Measurements from ENCODE around the gene PON3. TPM values are rescaled to one million over a fixed set of nuclear protein-coding genes. Genes with fewer than 3 reads are reported as not detected.

PON3 gene
- total and polyA plus RNA-seq, 2 of the 8 experiments (the other 6 are each of a cell fraction or from before 2014, with no cell fraction given) = not detected

DNA sequence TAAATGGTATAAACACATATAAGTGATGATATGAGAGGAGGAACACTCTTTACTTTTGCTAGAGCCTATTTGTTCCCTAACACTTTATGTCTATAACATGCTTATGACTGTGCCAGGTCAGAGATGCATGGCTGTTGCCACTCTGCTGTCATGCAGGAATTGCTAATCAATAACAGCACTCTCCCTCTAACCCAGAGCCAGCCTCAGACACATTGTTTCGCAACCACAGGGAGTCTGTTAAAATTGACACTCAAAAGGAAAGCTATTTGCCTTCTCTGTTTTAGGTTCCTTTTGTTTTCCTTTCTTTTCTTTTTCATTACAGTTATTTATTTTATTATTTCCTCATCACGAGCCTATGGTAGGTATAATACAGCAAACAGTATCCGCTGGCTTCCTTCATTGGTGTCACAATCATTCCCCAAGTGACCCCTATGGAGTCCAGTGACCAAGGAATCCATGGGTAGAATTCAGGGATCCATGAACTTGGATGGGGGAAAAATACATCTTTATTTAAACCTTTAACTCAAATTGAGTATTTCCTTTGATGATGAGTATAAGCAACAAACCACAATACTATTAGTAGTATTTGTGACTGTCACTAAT lies 31.8 kb upstream of the PON3 start:
- Histone ChIP-seq H3K9ac (replicated peaks in 1 of 4; ENCODE audit: extremely low read depth in 1 of 4, low read depth in 3 of 4, low read length in 3 of 4) (no peak overlapping the region), H2BK20ac (ENCODE audit: low read length) (no peak overlapping the region), H3K36me3 (ENCODE audit: control insufficient read depth in 2 of 4, insufficient read depth in 4 of 4, low read length in 3 of 4) (no peaks in the 10 kb centered on the region), H3K14ac (ENCODE audit: insufficient read length) (no peak overlapping the region), H3K23me2 (ENCODE audit: low read depth, low read length) (no peaks in the 10 kb centered on the region), H4K8ac (ENCODE audit: extremely low read depth, insufficient read depth, low read length) (no peak overlapping the region), H3K9me3 (ENCODE audit: insufficient read depth in 2 of 2, low read depth in 1 of 2, low read length in 1 of 2) (peaks cover 0 to 5% of the 10 kb centered on the region in 2 experiments; a peak in 1 of 4 replicates), H4K91ac (replicated peaks; ENCODE audit: insufficient read length, low read length) (no peak overlapping the region), H2AK5ac (ENCODE audit: low read depth, low read length) (no peak overlapping the region), H3K18ac (ENCODE audit: extremely low read depth, low read length) (no peak overlapping the region), H2BK12ac (ENCODE audit: low read depth, low read length) (no peak overlapping the region), H2BK5ac (ENCODE audit: low read depth, low read length) (no peak overlapping the region), H2BK15ac (ENCODE audit: low read length) (no peak overlapping the region), H3K27me3 (replicated peaks in 1 of 4; ENCODE audit: control insufficient read depth in 3 of 4, extremely low read depth in 1 of 4, insufficient read depth in 3 of 4, low read length in 3 of 4) (peaks cover 0 to 1% (median 0%) of the 10 kb centered on the region in 4 experiments; a peak in 1 of 7 replicates), H3K4ac (replicated peaks; ENCODE audit: insufficient read length, low read depth, low read length) (no peak overlapping the region), H2AFZ (ENCODE audit: low read length) (no peak overlapping the region), H3K79me1 (ENCODE audit: low read depth, low read length) (no peaks in the 10 kb centered on the region; the same call in 1 of the 2 replicates), H2BK120ac (replicated peaks; ENCODE audit: low read depth, low read length) (no peak overlapping the region), H3K4me1 (replicated peaks in 1 of 4; ENCODE audit: control insufficient read depth in 3 of 4, insufficient read depth in 4 of 4, low read length in 3 of 4) (peaks cover 0 to 12% (median 4%) of the 10 kb centered on the region in 4 experiments; a peak in 4 of 7 replicates), H3K4me2 (ENCODE audit: insufficient read depth in 1 of 2, low read depth in 2 of 2, low read length in 2 of 2) (peak overlapping the region; percentile 24 to 47), H3K23ac (ENCODE audit: insufficient read length) (no peak overlapping the region), H3K4me3 (ENCODE audit: extremely low read depth in 1 of 4, insufficient read depth in 2 of 4, low read depth in 3 of 4, low read length in 4 of 4) (no peak overlapping the region), H3K79me2 (ENCODE audit: control insufficient read depth in 1 of 2, insufficient read depth in 2 of 2, low read length in 2 of 2) (peaks cover 0 to 11% of the 10 kb centered on the region in 2 experiments; a peak in 1 of 4 replicates), H3K27ac (ENCODE audit: low read depth, low read length) (no peak overlapping the region), H3K56ac (replicated peaks; ENCODE audit: insufficient read length, low read depth, low read length) (no peak overlapping the region), H4K5ac (ENCODE audit: insufficient read length, low read depth, low read length) (no peak overlapping the region), H4K20me1 (replicated peaks in 1 of 2; ENCODE audit: control insufficient read depth in 1 of 2, insufficient read depth in 2 of 2, low read length in 2 of 2) (peaks cover 0 to 3% of the 10 kb centered on the region in 2 experiments)
- no peak for DNase-seq (ENCODE audit: low read depth in 1 of 2, low spot score in 2 of 2)
- no peak for FAIRE-seq
- ChIA-PET POLR2A (ENCODE audit: partially characterized antibody) (interaction anchor here (0.7 to 1.0 kb wide), 4 partner anchors 8 to 1462 kb away, joined by 3 read pairs; no protein-coding TSS in a partner anchor), CTCF (ENCODE audit: partially characterized antibody) (interaction anchor here (0.6 to 1.9 kb wide), 8 partner anchors 42 to 1189 kb away, joined by 3 to 8 read pairs (median 3); no protein-coding TSS in a partner anchor)
- 56% methylated on average over 3 of the region's 3 CpGs; no CpG with 5 or more reads in 1 of the 2 experiments for WGBS, 2 experiments (ENCODE audit: extremely low coverage in 1 of 2, insufficient coverage in 1 of 2, insufficient read length in 1 of 2, insufficient replicate concordance in 2 of 2, low coverage in 1 of 2, low lambda C conversion rate in 2 of 2, missing lambda C conversion rate in 1 of 2)
- TF ChIP-seq CEBPB (IDR thresholded peaks at IDR 0.05; ENCODE audit: low read depth, low read length) = peak; percentile 90
- TF ChIP-seq RBBP5 (IDR thresholded peaks at IDR 0.05; ENCODE audit: borderline replicate concordance, low read depth, low read length) = no peak
